Erythroblast (primary cell): ENCODE results near the gene ZSWIM8.

Experiments
- GATA1 ChIP-seq: IDR thresholded peaks from 2 replicates; pipeline ENCODE4 v1.6.1; 2011; ENCODE audit warnings: low read depth, mild to moderate bottlenecking, control low read depth, low read length, moderate library complexity
- POLR2A ChIP-seq: IDR thresholded peaks from 2 replicates; pipeline ENCODE4 v1.6.1; 2011; ENCODE audit warnings: mild to moderate bottlenecking, low read length

- TF ChIP-seq POLR2A (peak; percentile 91), GATA1 (no peak)
These were observed 41.3 kb upstream of the ZSWIM8 start, which contains the start of gene SEC24C for GRCh38 chr10:73743905-73744663.
